Measurements from ENCODE around the gene KANSL2. TPM values are rescaled to one million over a fixed set of nuclear protein-coding genes. Genes with fewer than 3 reads are reported as not detected.

KANSL2 gene
- total and polyA plus RNA-seq, 2 donors (not counting 1 experiment from before 2014, with no cell fraction given), result 47.3 to 64.6 TPM

- Mint-ChIP-seq H3K4me3 (no peak overlapping the region), H3K9me3 (ENCODE audit: insufficient read depth) (no peaks in the 10 kb centered on the region), H3K27ac (no peak overlapping the region), H3K27me3 (no peaks in the 10 kb centered on the region), H3K4me1 (no peaks in the 10 kb centered on the region)
- ATAC-seq (ENCODE audit: low read depth), result no peak
- no peak overlapping the region for H3K4me2 ChIP-seq (replicated peaks; ENCODE audit: low read depth, low read length, poor library complexity, severe bottlenecking)
- H3K9me3 ChIP-seq (ENCODE audit: control extremely low read depth in 1 of 3, control insufficient read depth in 2 of 3, insufficient read depth in 1 of 3, low read length in 2 of 3), result no peaks in the 10 kb centered on the region
- CTCF ChIA-PET, result no interaction called here
- H3K79me2 ChIP-seq (ENCODE audit: control insufficient read depth, insufficient read depth, low read length), result peaks cover 34% of the 10 kb centered on the region
- no peak for DNase-seq
- H3K9ac ChIP-seq (ENCODE audit: low read length), result no peak overlapping the region
- peaks cover 3 to 72% of the 10 kb centered on the region in 2 experiments for H3K36me3 ChIP-seq (replicated peaks in 1 of 2; ENCODE audit: control extremely low read depth in 1 of 2, control insufficient read depth in 1 of 2, extremely low read depth in 1 of 2, insufficient read depth in 2 of 2, low read length in 1 of 2)
- H4K20me1 ChIP-seq (ENCODE audit: control insufficient read depth, insufficient read depth, low read length, poor library complexity, severe bottlenecking), result peaks cover 44% of the 10 kb centered on the region
- H3K27me3 ChIP-seq (replicated peaks in 1 of 4; ENCODE audit: control extremely low read depth in 1 of 4, control insufficient read depth in 3 of 4, insufficient read depth in 4 of 4, low read length in 3 of 4), result no peaks in the 10 kb centered on the region
- intact Hi-C loops (cut with micrococcal nuclease), result no loop called here
- no peaks in the 10 kb centered on the region for H3K4me1 ChIP-seq (ENCODE audit: control insufficient read depth in 2 of 2, insufficient read depth in 2 of 2, low read length in 2 of 2)
- H3K27ac ChIP-seq (ENCODE audit: low read length in 2 of 2), result no peak overlapping the region
- TF ChIP-seq, protein P1, sequence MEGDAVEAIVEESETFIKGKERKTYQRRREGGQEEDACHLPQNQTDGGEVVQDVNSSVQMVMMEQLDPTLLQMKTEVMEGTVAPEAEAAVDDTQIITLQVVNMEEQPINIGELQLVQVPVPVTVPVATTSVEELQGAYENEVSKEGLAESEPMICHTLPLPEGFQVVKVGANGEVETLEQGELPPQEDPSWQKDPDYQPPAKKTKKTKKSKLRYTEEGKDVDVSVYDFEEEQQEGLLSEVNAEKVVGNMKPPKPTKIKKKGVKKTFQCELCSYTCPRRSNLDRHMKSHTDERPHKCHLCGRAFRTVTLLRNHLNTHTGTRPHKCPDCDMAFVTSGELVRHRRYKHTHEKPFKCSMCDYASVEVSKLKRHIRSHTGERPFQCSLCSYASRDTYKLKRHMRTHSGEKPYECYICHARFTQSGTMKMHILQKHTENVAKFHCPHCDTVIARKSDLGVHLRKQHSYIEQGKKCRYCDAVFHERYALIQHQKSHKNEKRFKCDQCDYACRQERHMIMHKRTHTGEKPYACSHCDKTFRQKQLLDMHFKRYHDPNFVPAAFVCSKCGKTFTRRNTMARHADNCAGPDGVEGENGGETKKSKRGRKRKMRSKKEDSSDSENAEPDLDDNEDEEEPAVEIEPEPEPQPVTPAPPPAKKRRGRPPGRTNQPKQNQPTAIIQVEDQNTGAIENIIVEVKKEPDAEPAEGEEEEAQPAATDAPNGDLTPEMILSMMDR (IDR thresholded peaks at IDR 0.05), result no peak
- no peak for TF ChIP-seq EZH2 (IDR thresholded peaks at IDR 0.05; ENCODE audit: borderline replicate concordance, insufficient read depth, low read depth, low read length, poor library complexity, severe bottlenecking)
- POLR2A ChIA-PET, result no interaction called here
- no peak overlapping the region for H2AFZ ChIP-seq (ENCODE audit: insufficient read depth, low read depth, low read length, poor library complexity, severe bottlenecking)
- no peak overlapping the region for H3K4me3 ChIP-seq (ENCODE audit: control extremely low read depth in 1 of 5, extremely low read depth in 1 of 5, insufficient read depth in 1 of 5, low read depth in 2 of 5, low read length in 4 of 5)
- 99% methylated on average over 13 of the region's 14 CpGs for WGBS (ENCODE audit: insufficient coverage)
Measured at GRCh38 chr12:48668996-48669395, 13.0 kb downstream of the KANSL2 start.

DNA sequence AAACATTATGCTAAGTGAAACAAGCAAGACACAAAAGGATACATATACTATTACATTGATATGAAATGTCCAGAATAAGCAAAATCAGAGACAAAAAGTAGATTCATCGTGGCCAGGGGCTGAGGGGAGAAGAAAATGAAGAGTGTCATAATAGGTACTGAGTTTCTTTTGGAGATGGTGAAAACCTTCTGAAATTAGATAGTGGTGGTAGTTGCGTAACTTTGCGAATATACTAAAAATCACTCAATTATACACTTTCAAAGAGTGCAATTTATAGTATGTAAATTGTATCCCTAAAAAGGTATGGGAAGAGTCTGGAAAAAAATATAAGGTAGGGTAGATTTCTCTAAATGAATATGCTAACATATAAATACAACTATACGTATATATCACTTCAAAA, 22.2 kb downstream of the KANSL2 start:
- H2AFZ ChIP-seq (ENCODE audit: insufficient read depth, low read depth, low read length, poor library complexity, severe bottlenecking), result no peak overlapping the region
- no peak overlapping the region for H3K4me2 ChIP-seq (replicated peaks; ENCODE audit: low read depth, low read length, poor library complexity, severe bottlenecking)
- Mint-ChIP-seq H3K4me3 (no peak overlapping the region), H3K27ac (no peak overlapping the region), H3K27me3 (no peaks in the 10 kb centered on the region), H3K9me3 (ENCODE audit: insufficient read depth) (no peaks in the 10 kb centered on the region), H3K4me1 (no peaks in the 10 kb centered on the region)
- no peaks in the 10 kb centered on the region for H3K27me3 ChIP-seq (replicated peaks in 1 of 4; ENCODE audit: control extremely low read depth in 1 of 4, control insufficient read depth in 3 of 4, insufficient read depth in 4 of 4, low read length in 3 of 4)
- ATAC-seq (ENCODE audit: low read depth) (no peak), DNase-seq (no peak)
- H3K36me3 ChIP-seq (replicated peaks in 1 of 2; ENCODE audit: control extremely low read depth in 1 of 2, control insufficient read depth in 1 of 2, extremely low read depth in 1 of 2, insufficient read depth in 2 of 2, low read length in 1 of 2), result peaks cover 27 to 66% of the 10 kb centered on the region in 2 experiments
- H3K79me2 ChIP-seq (ENCODE audit: control insufficient read depth, insufficient read depth, low read length), result peaks cover 4% of the 10 kb centered on the region
- POLR2A ChIA-PET, result no interaction called here
- 80% methylated on average over 1 of the region's 4 CpGs for WGBS (ENCODE audit: insufficient coverage)
- CTCF ChIA-PET, result no interaction called here
- H3K4me1 ChIP-seq (ENCODE audit: control insufficient read depth in 2 of 2, insufficient read depth in 2 of 2, low read length in 2 of 2), result no peaks in the 10 kb centered on the region
- no peak overlapping the region for H3K9ac ChIP-seq (ENCODE audit: low read length)
- TF ChIP-seq EZH2 (IDR thresholded peaks at IDR 0.05; ENCODE audit: borderline replicate concordance, insufficient read depth, low read depth, low read length, poor library complexity, severe bottlenecking), result no peak
- TF ChIP-seq, protein P1 (IDR thresholded peaks at IDR 0.05), result no peak
- no peak overlapping the region for H3K4me3 ChIP-seq (ENCODE audit: control extremely low read depth in 1 of 5, extremely low read depth in 1 of 5, insufficient read depth in 1 of 5, low read depth in 2 of 5, low read length in 4 of 5)
- H4K20me1 ChIP-seq (ENCODE audit: control insufficient read depth, insufficient read depth, low read length, poor library complexity, severe bottlenecking), result peaks cover 21% of the 10 kb centered on the region
- no peaks in the 10 kb centered on the region for H3K9me3 ChIP-seq (ENCODE audit: control extremely low read depth in 1 of 3, control insufficient read depth in 2 of 3, insufficient read depth in 1 of 3, low read length in 2 of 3)
- no peak overlapping the region for H3K27ac ChIP-seq (ENCODE audit: low read length in 2 of 2)
- intact Hi-C loops (cut with micrococcal nuclease), result no loop called here
